Measurements from ENCODE around the gene TTLL9.

TTLL9 gene

GRCh38 chr20:31859266-31859997 is 11.0 kb upstream of the TTLL9 start:
- no peak for DNase-seq

GRCh38 chr20:31859998-31860380 is 10.4 kb upstream of the TTLL9 start:
- DNase-seq = no peak

- DNase-seq = no peak
These were observed 9.9 kb upstream of the TTLL9 start for GRCh38 chr20:31860390-31861134.

GRCh38 chr20:31861135-31861384 is 9.4 kb upstream of the TTLL9 start:
- no peak for DNase-seq

- DNase-seq = peak; percentile 67
These were observed 8.9 kb upstream of the TTLL9 start for GRCh38 chr20:31861385-31862156.

- no peak for DNase-seq
These were observed 8.3 kb upstream of the TTLL9 start for GRCh38 chr20:31862157-31862470.

GRCh38 chr20:31862506-31862905 is 7.9 kb upstream of the TTLL9 start:
- DNase-seq = no peak

- no peak for DNase-seq
These were observed 6.9 kb upstream of the TTLL9 start for GRCh38 chr20:31863296-31864085.

GRCh38 chr20:31864521-31865400 is 5.7 kb upstream of the TTLL9 start:
- no peak for DNase-seq

GRCh38 chr20:31866221-31866620 is 4.2 kb upstream of the TTLL9 start:
- no peak for DNase-seq

- no peak for DNase-seq
These were observed 1.4 kb upstream of the TTLL9 start for GRCh38 chr20:31868853-31869672.

GRCh38 chr20:31869673-31869941 is 827 bp upstream of the TTLL9 start:
- DNase-seq = no peak

GRCh38 chr20:31870726-31871617 is 538 bp downstream of the TTLL9 start:
- DNase-seq = no peak

GRCh38 chr20:31871618-31871954 is 1.2 kb downstream of the TTLL9 start:
- no peak for DNase-seq

- DNase-seq = no peak
These were observed 2.0 kb downstream of the TTLL9 start for GRCh38 chr20:31872406-31872805.

GRCh38 chr20:31875671-31876070 is 5.2 kb downstream of the TTLL9 start:
- no peak for DNase-seq

GRCh38 chr20:31877684-31878083 is 7.2 kb downstream of the TTLL9 start:
- DNase-seq = no peak

GRCh38 chr20:31879143-31879987 is 8.9 kb downstream of the TTLL9 start:
- DNase-seq = peak; percentile 82

GRCh38 chr20:31881945-31882344 is 11.5 kb downstream of the TTLL9 start:
- DNase-seq = no peak

GRCh38 chr20:31883829-31884228 is 13.4 kb downstream of the TTLL9 start:
- DNase-seq = no peak

Data from NCI-H1417 treated with DMSO at 0.1 percent for 48 hours (cell line).